ENCODE results near the gene TTLL3.

- TF ChIP-seq CTCF (IDR thresholded peaks at IDR 0.05) (no peak), POLR2A (IDR thresholded peaks at IDR 0.05) (no peak), POLR2AphosphoS5 (IDR thresholded peaks at IDR 0.05) (no peak)
These were observed 27.3 kb upstream of the TTLL3 start for GRCh38 chr3:9782770-9783169.
